ENCODE measurements around the gene SEMA4G. TPM values are rescaled to one million over a fixed set of nuclear protein-coding genes. Genes with fewer than 3 reads are reported as not detected.

SEMA4G gene
- total and polyA plus RNA-seq, 2 of the 13 experiments (the other 11 are each of a cell fraction or from before 2014, with no cell fraction given), result 46.2 to 207 TPM

- 0 out of 2 replicates have a peak, but pooled peaks have one; percentile 17 for TF ChIP-seq ZNF136 (CRISPR knock-in tag; IDR thresholded peaks at IDR 0.05; ENCODE audit: low read depth)
- no peak for TF ChIP-seq CCAR2 (optimal IDR thresholded peaks at IDR 0.05; ENCODE audit: low read depth, low read length)
- TF ChIP-seq ZFP41 (CRISPR knock-in tag; IDR thresholded peaks at IDR 0.05; ENCODE audit: borderline replicate concordance), result no peak
- no peak for TF ChIP-seq ZBTB34 (CRISPR knock-in tag; IDR thresholded peaks at IDR 0.05)
- TF ChIP-seq MEF2D (CRISPR knock-in tag; IDR thresholded peaks at IDR 0.05), result 0 out of 2 replicates have a peak, but pooled peaks have one; percentile 18
- no peak for TF ChIP-seq ZNF367 (CRISPR knock-in tag; IDR thresholded peaks at IDR 0.05; ENCODE audit: borderline replicate concordance)
- TF ChIP-seq LCORL (IDR thresholded peaks at IDR 0.05), result no peak
- no peak for TF ChIP-seq LCORL (CRISPR knock-in tag; IDR thresholded peaks at IDR 0.05)
- TF ChIP-seq ZNF253 (CRISPR knock-in tag; IDR thresholded peaks at IDR 0.05; ENCODE audit: borderline replicate concordance), result no peak
- TF ChIP-seq ZNF280B (CRISPR knock-in tag; IDR thresholded peaks at IDR 0.05; ENCODE audit: borderline replicate concordance), result no peak
- TF ChIP-seq POLR2G (IDR thresholded peaks at IDR 0.05; ENCODE audit: low read depth, low read length), result no peak
- no peak for TF ChIP-seq SNAPC5 (CRISPR knock-in tag; IDR thresholded peaks at IDR 0.05; ENCODE audit: borderline replicate concordance)
- no peak for TF ChIP-seq PRDM15 (CRISPR knock-in tag; IDR thresholded peaks at IDR 0.05)
- no peak for TF ChIP-seq ZFP90 (CRISPR knock-in tag; IDR thresholded peaks at IDR 0.05; ENCODE audit: borderline replicate concordance)
- no peak for TF ChIP-seq ZNF772 (CRISPR knock-in tag; IDR thresholded peaks at IDR 0.05)
- 0 out of 2 replicates have a peak, but pooled peaks have one; percentile 9 for TF ChIP-seq ESRRA (CRISPR knock-in tag; IDR thresholded peaks at IDR 0.05; ENCODE audit: low read depth)
- TF ChIP-seq ZC3H13 (CRISPR knock-in tag; IDR thresholded peaks at IDR 0.05), result no peak
- TF ChIP-seq ZFP1 (CRISPR knock-in tag; IDR thresholded peaks at IDR 0.05), result no peak
- TF ChIP-seq AKAP8 (CRISPR knock-in tag; IDR thresholded peaks at IDR 0.05), result no peak
- TF ChIP-seq ZNF770 (CRISPR knock-in tag; IDR thresholded peaks at IDR 0.05), result peak; percentile 34; the same call in 1 of the 2 replicates
- no peak for TF ChIP-seq CHD2 (IDR thresholded peaks at IDR 0.05; ENCODE audit: low read depth, low read length)
- peak; percentile 27 for TF ChIP-seq IKZF4 (CRISPR knock-in tag; IDR thresholded peaks at IDR 0.05; ENCODE audit: borderline replicate concordance, low read depth, not compliant biosample characterization)
- TF ChIP-seq ZBTB20 (CRISPR knock-in tag; IDR thresholded peaks at IDR 0.05; ENCODE audit: borderline replicate concordance, low read depth), result 0 out of 2 replicates have a peak, but pooled peaks have one; percentile 9
Measured at GRCh38 chr10:100968863-100969186, 479 bp upstream of the SEMA4G start (continued).
